H1 (cell line): ENCODE measurements around the gene ARL8A. TPM values are rescaled to one million over a fixed set of nuclear protein-coding genes. Genes with fewer than 3 reads are reported as not detected.

Experiments
- CTCF ChIA-PET: fragments of 300-600 bp; sonication (Branson Sonifier 250); formaldehyde crosslinking; loops from one replicate; lab custom pipeline; 2021; ENCODE audit not compliant: partially characterized antibody; lab: Charles Lee
- POLR2A ChIA-PET: fragments of 300-600 bp; sonication (Branson Sonifier 250); formaldehyde crosslinking; loops from one replicate; lab custom pipeline; 2021; ENCODE audit warnings: inconsistent platforms; ENCODE audit not compliant: partially characterized antibody; lab: Charles Lee
- DNase-seq, 2 experiments: peaks; one replicate each; pipeline versions ENCODE4 v3.0.0 to v3.0.0-alpha.2; 2010 to 2022; ENCODE audit warnings: low spot score in 2 of 2, low read depth in 1 of 2, mixed read lengths in 1 of 2
- FAIRE-seq: peaks from 2 replicates; lab custom pipeline; 2011; peaks lifted over from hg19 to GRCh38; lab: Jason Lieb, UNC
- H2AFZ ChIP-seq: 2 replicates; pipeline ENCODE4 v1.8.1; 2012; ENCODE audit warnings: low read length, inconsistent platforms
- H2AK5ac ChIP-seq: 2 replicates; pipeline ENCODE4 v1.6.1; 2013; ENCODE audit warnings: low read depth, low read length
- H2BK120ac ChIP-seq: replicated peaks from 2 replicates; pipeline ENCODE3; 2013; ENCODE audit warnings: low read depth, low read length, inconsistent platforms
- H2BK12ac ChIP-seq: 2 replicates; pipeline ENCODE4 v1.6.1; 2013; ENCODE audit warnings: low read depth, low read length
- H2BK15ac ChIP-seq: 2 replicates; pipeline ENCODE4 v1.6.1; 2013; ENCODE audit warnings: low read length
- H2BK20ac ChIP-seq: 2 replicates; pipeline ENCODE4 v1.6.1; 2013; ENCODE audit warnings: low read length
- H2BK5ac ChIP-seq: 2 replicates; pipeline ENCODE4 v1.6.1; 2013; ENCODE audit warnings: low read depth, low read length
- H3K14ac ChIP-seq: 2 replicates; pipeline ENCODE4 v1.6.1; 2013; ENCODE audit warnings: inconsistent platforms; ENCODE audit not compliant: insufficient read length
- H3K18ac ChIP-seq: 2 replicates; pipeline ENCODE4 v1.6.1; 2013; ENCODE audit warnings: low read length; ENCODE audit errors: extremely low read depth
- H3K23ac ChIP-seq: 2 replicates; pipeline ENCODE4 v1.6.1; 2013; ENCODE audit warnings: inconsistent platforms; ENCODE audit not compliant: insufficient read length
- H3K23me2 ChIP-seq: 2 replicates; pipeline ENCODE4 v1.6.1; 2013; ENCODE audit warnings: low read depth, low read length
- H3K27ac ChIP-seq: 2 replicates; pipeline ENCODE4 v1.6.1; 2011; ENCODE audit warnings: low read depth, low read length, inconsistent platforms
- H3K27me3 ChIP-seq, 4 experiments: replicated peaks in 1 of 4; 1 replicate in 1 of 4; 2 replicates in 3 of 4; pipeline versions ENCODE4 v1.6.1 to v1.8.1; 2011 to 2013; ENCODE audit warnings: low read length in 3 of 4, mild to moderate bottlenecking in 3 of 4, inconsistent platforms in 2 of 4, mixed read lengths in 2 of 4, moderate library complexity in 1 of 4; ENCODE audit not compliant: control insufficient read depth in 3 of 4, insufficient read depth in 3 of 4; ENCODE audit errors: extremely low read depth in 1 of 4
- H3K36me3 ChIP-seq, 4 experiments: 2 replicates each; pipeline versions ENCODE4 v1.6.1 to v1.8.1; 2011 to 2013; ENCODE audit warnings: mild to moderate bottlenecking in 4 of 4, low read length in 3 of 4, moderate library complexity in 2 of 4, control low read depth in 1 of 4, inconsistent platforms in 1 of 4; ENCODE audit not compliant: insufficient read depth in 4 of 4, control insufficient read depth in 2 of 4
- H3K4ac ChIP-seq: replicated peaks from 2 replicates; pipeline ENCODE3; 2013; ENCODE audit warnings: low read length, low read depth, mixed read lengths, inconsistent platforms; ENCODE audit not compliant: insufficient read length
- H3K4me1 ChIP-seq, 4 experiments: replicated peaks in 1 of 4; 1 replicate in 1 of 4; 2 replicates in 3 of 4; pipeline versions ENCODE4 v1.6.1 to v1.8.1; 2011 to 2013; ENCODE audit warnings: low read length in 3 of 4, inconsistent platforms in 2 of 4, mixed read lengths in 1 of 4; ENCODE audit not compliant: insufficient read depth in 4 of 4, control insufficient read depth in 3 of 4
- H3K4me2 ChIP-seq, 2 experiments: 2 replicates each; pipeline versions ENCODE4 v1.6.1 to v1.8.1; 2011 to 2013; ENCODE audit warnings: low read depth in 2 of 2, low read length in 2 of 2, control low read depth in 1 of 2, inconsistent platforms in 1 of 2, mild to moderate bottlenecking in 1 of 2; ENCODE audit not compliant: insufficient read depth in 1 of 2
- H3K4me3 ChIP-seq, 4 experiments: fragments of 200-600, 300-600 bp in 1 of 4; sonication (generic), shearing (Covaris generic), sonication (Bioruptor Twin) in 1 of 4; 2 replicates each; pipeline versions ENCODE4 v1.5.1 to v1.8.1; 2011 to 2016; ENCODE audit warnings: low read length in 4 of 4, low read depth in 3 of 4, control low read depth in 2 of 4, inconsistent platforms in 2 of 4, mild to moderate bottlenecking in 2 of 4, mixed read lengths in 1 of 4, moderate library complexity in 1 of 4; ENCODE audit not compliant: insufficient read depth in 2 of 4; ENCODE audit errors: extremely low read depth in 1 of 4
- H3K56ac ChIP-seq: replicated peaks from 2 replicates; pipeline ENCODE3; 2013; ENCODE audit warnings: low read depth, mild to moderate bottlenecking, mixed read lengths, low read length, inconsistent platforms; ENCODE audit not compliant: insufficient read length
- H3K79me1 ChIP-seq: 2 replicates; pipeline ENCODE4 v1.6.1; 2013; ENCODE audit warnings: low read depth, low read length, control low read depth
- H3K79me2 ChIP-seq, 2 experiments: 2 replicates each; pipeline versions ENCODE4 v1.6.1 to v1.8.1; 2012 to 2013; ENCODE audit warnings: low read length in 2 of 2, mild to moderate bottlenecking in 2 of 2, inconsistent platforms in 1 of 2; ENCODE audit not compliant: insufficient read depth in 2 of 2, control insufficient read depth in 1 of 2
- H3K9ac ChIP-seq, 4 experiments: replicated peaks in 1 of 4; 1 replicate in 1 of 4; 2 replicates in 3 of 4; pipeline versions ENCODE4 v1.6.1 to v1.8.1; 2011 to 2013; ENCODE audit warnings: low read depth in 3 of 4, low read length in 3 of 4, control low read depth in 2 of 4, mild to moderate bottlenecking in 2 of 4, moderate library complexity in 2 of 4, inconsistent platforms in 1 of 4; ENCODE audit errors: extremely low read depth in 1 of 4
- H3K9me3 ChIP-seq, 2 experiments: 2 replicates each; pipeline versions ENCODE4 v1.6.1 to v1.8.1; 2012 to 2013; ENCODE audit warnings: mild to moderate bottlenecking in 2 of 2, moderate library complexity in 2 of 2, control low read depth in 1 of 2, inconsistent platforms in 1 of 2, low read depth in 1 of 2, low read length in 1 of 2, mixed read lengths in 1 of 2; ENCODE audit not compliant: insufficient read depth in 2 of 2
- H4K20me1 ChIP-seq, 2 experiments: replicated peaks in 1 of 2; 2 replicates each; pipeline versions ENCODE3 to v1.8.1; 2011 to 2013; ENCODE audit warnings: inconsistent platforms in 2 of 2, low read length in 2 of 2, mild to moderate bottlenecking in 1 of 2; ENCODE audit not compliant: insufficient read depth in 2 of 2, control insufficient read depth in 1 of 2
- H4K5ac ChIP-seq: 2 replicates; pipeline ENCODE4 v1.6.1; 2013; ENCODE audit warnings: low read length, low read depth, mixed read lengths, inconsistent platforms; ENCODE audit not compliant: insufficient read length
- H4K8ac ChIP-seq: 2 replicates; pipeline ENCODE4 v1.8.0; 2013; ENCODE audit warnings: mild to moderate bottlenecking, moderate library complexity, low read length, inconsistent platforms; ENCODE audit not compliant: insufficient read depth; ENCODE audit errors: extremely low read depth
- H4K91ac ChIP-seq: replicated peaks from 2 replicates; pipeline ENCODE3; 2013; ENCODE audit warnings: low read length, mixed read lengths, inconsistent platforms; ENCODE audit not compliant: insufficient read length
- NANOG ChIP-seq: IDR thresholded peaks from 2 replicates; pipeline ENCODE4 v1.6.1; 2011; ENCODE audit warnings: low read length, low read depth, mild to moderate bottlenecking, inconsistent platforms; ENCODE audit not compliant: insufficient read depth, poor library complexity, severe bottlenecking
- POLR2A ChIP-seq, 2 experiments: IDR thresholded peaks; 1 replicate in 1 of 2; 2 replicates in 1 of 2; pipeline ENCODE4 v1.6.1; 2011; ENCODE audit warnings: low read depth in 2 of 2, low read length in 2 of 2, mild to moderate bottlenecking in 2 of 2; ENCODE audit errors: control extremely low read depth in 1 of 2
- SIRT6 ChIP-seq: IDR thresholded peaks from one replicate; pipeline ENCODE4 v1.7.1; 2012; ENCODE audit warnings: low read length, inconsistent platforms
- SUZ12 ChIP-seq: fragments of 200-600 bp; sonication (generic); IDR thresholded peaks from 2 replicates; pipeline ENCODE4 v1.6.1; 2012; ENCODE audit warnings: mild to moderate bottlenecking, inconsistent platforms, low read length, moderate library complexity, mixed read lengths
- TEAD4 ChIP-seq: IDR thresholded peaks from 2 replicates; pipeline ENCODE4 v1.6.1; 2012; ENCODE audit warnings: low read depth, low read length, inconsistent platforms, mixed read lengths
- YY1 ChIP-seq: IDR thresholded peaks from 2 replicates; pipeline ENCODE4 v1.6.1; 2011; ENCODE audit warnings: low read depth, mild to moderate bottlenecking, low read length
- WGBS, 2 experiments: shearing (Covaris generic) in 1 of 2; methylation state at CpG; one replicate each; pipeline versions ENCODE4 v1.1.6 to v1.1.7; 2013 to 2015; ENCODE audit warnings: low lambda C conversion rate in 2 of 2, mixed read lengths in 2 of 2, inconsistent platforms in 1 of 2, low coverage in 1 of 2, missing lambda C conversion rate in 1 of 2; ENCODE audit not compliant: insufficient replicate concordance in 2 of 2, insufficient coverage in 1 of 2, insufficient read length in 1 of 2; ENCODE audit errors: extremely low coverage in 1 of 2, missing lambda C conversion rate in 1 of 2; 5-methylcytosine and 5-hydroxymethylcytosine counted together
- polyA plus RNA-seq, 7 experiments: library from polyadenylated mRNA; depleted of rRNA in 3 of 7; stranded (reverse) in 5 of 7; unstranded in 2 of 7; fragments of >200 nt in 5 of 7; fragments of 200-250 nt in 2 of 7; gene quantifications; 1 replicate in 5 of 7; 2 replicates in 1 of 7; 4 replicates in 1 of 7; pipeline versions ENCODE4 v1.2.1 to v1.2.3, GENCODE V29; 2011 to 2013; ENCODE audit warnings: missing spikeins in 2 of 7, mixed read lengths in 2 of 7
- total RNA-seq: library from RNA; stranded (reverse); fragmentation: NEBNext Ultra II Directional; extraction: Animal tissue kit (Norgen Biotek cat#: 25700); gene quantifications from 2 replicates; pipeline ENCODE4 v1.2.1, GENCODE V29; 2021

ARL8A gene
- total and polyA plus RNA-seq, 2 of the 8 experiments (the other 6 are each of a cell fraction or from before 2014, with no cell fraction given), result 40.3 to 58.7 TPM

- Histone ChIP-seq H3K18ac (no peak overlapping the region), H3K27ac (no peak overlapping the region), H4K8ac (no peak overlapping the region), H2BK12ac (no peak overlapping the region), H3K4me3 (no peak overlapping the region), H2BK20ac (no peak overlapping the region)
- POLR2A ChIA-PET, result no interaction called here
- FAIRE-seq (no peak), DNase-seq (no peak)
- TF ChIP-seq SIRT6 (no peak), SUZ12 (no peak), NANOG (no peak), YY1 (no peak), POLR2A (IDR thresholded peaks at IDR 0.05; ENCODE audit: control extremely low read depth in 1 of 2, low read depth in 2 of 2, low read length in 2 of 2) (no peak), TEAD4 (no peak)
- TF ChIP-seq, all 59 proteins: peak for 0
- H2AFZ ChIP-seq, result no peak overlapping the region
- CTCF ChIA-PET, result interaction anchor here (0.7 to 5.2 kb wide), 3 partner anchors 9 to 22 kb away, joined by 3 to 77 read pairs (median 50); partner anchors contain the start of gene ARL8A
- no peaks in the 10 kb centered on the region for H3K36me3 ChIP-seq
- H3K56ac ChIP-seq, result no peak overlapping the region
- H3K9ac ChIP-seq, result no peak overlapping the region
- no peak overlapping the region for H3K14ac ChIP-seq
- H4K20me1 ChIP-seq, result no peaks in the 10 kb centered on the region
- no peak overlapping the region for H4K5ac ChIP-seq
- no peaks in the 10 kb centered on the region; a peak in 1 of 4 replicates for H3K9me3 ChIP-seq
- H3K4me2 ChIP-seq, result no peak overlapping the region
- peaks cover 2 to 28% (median 11%) of the 10 kb centered on the region in 4 experiments for H3K4me1 ChIP-seq
- H3K79me1 ChIP-seq, result no peaks in the 10 kb centered on the region
- H3K23me2 ChIP-seq, result no peaks in the 10 kb centered on the region
- no peak overlapping the region for H2BK15ac ChIP-seq
- H3K23ac ChIP-seq, result no peak overlapping the region
- WGBS, 2 experiments, result 91% methylated on average over 10 of the region's 10 CpGs; no CpG with 5 or more reads in 1 of the 2 experiments
- no peak overlapping the region for H2AK5ac ChIP-seq
- H3K27me3 ChIP-seq, result no peaks in the 10 kb centered on the region
- no peaks in the 10 kb centered on the region for H3K79me2 ChIP-seq
- no peak overlapping the region for H3K4ac ChIP-seq
- H2BK5ac ChIP-seq, result no peak overlapping the region
- no peak overlapping the region for H2BK120ac ChIP-seq
- H4K91ac ChIP-seq, result no peak overlapping the region
Observed at GRCh38 chr1:202157945-202158344, 13.4 kb upstream of the ARL8A start.
